Keratinocyte (primary cell): ENCODE measurements around the gene HKDC1.

ENCODE experiments used
- CTCF ChIP-seq, 3 experiments: IDR thresholded peaks in 1 of 3; conservative IDR thresholded peaks in 1 of 3; optimal IDR thresholded peaks in 1 of 3; 2 replicates in 2 of 3; 3 replicates in 1 of 3; pipeline versions ENCODE3 to v1.5.1; 2011; ENCODE audit warnings: low read length in 3 of 3, mild to moderate bottlenecking in 3 of 3, moderate library complexity in 2 of 3, control low read depth in 1 of 3, inconsistent platforms in 1 of 3; ENCODE audit not compliant: insufficient read depth in 2 of 3; ENCODE audit errors: extremely low read depth in 1 of 3
- EZH2 ChIP-seq: IDR thresholded peaks from one replicate; pipeline ENCODE4 v1.6.1; 2012; ENCODE audit warnings: inconsistent platforms, mild to moderate bottlenecking, low read length, moderate library complexity

DNA sequence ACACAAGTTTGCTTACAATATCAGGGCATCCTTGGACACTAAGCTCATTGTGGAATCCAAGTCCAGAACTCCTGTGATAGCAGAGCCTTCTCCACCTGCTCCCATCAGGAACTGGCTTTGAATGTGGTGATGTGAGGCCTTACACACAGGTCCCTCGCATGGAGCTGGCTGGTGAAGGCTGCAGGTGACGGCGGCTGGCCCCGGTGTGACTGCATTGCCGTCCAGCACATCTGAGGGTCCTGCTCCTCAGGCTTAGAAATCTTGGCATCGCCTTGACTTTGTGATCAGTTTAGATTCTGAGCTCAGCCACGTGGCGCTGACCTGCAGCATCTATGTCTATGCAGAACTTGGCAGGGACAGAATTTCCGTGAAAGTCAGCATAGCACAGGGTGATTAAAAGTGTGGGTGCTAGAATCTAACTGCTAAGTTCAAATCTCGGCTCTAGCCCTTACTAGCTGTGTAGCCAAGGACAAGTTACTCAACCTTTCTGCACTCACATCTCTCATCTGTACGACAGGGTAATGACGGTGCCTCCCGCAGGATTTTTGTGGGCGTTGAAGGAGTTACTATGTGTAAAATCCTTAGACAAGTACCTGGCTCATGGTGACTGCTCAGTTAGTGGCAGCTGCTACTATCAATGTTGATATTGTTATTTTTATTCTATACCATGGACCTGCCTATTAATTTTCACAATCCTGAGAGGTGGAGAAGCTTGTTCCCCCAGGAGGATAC lies 26.6 kb downstream of the HKDC1 start:
- TF ChIP-seq CTCF (optimal IDR thresholded peaks at IDR 0.05 in 1 of 3, IDR thresholded peaks at IDR 0.05 in 1 of 3, conservative IDR thresholded peaks at IDR 0.05 in 1 of 3; ENCODE audit: extremely low read depth in 1 of 3, insufficient read depth in 2 of 3, low read length in 3 of 3) (no peak), EZH2 (no peak)
